OCI-LY7 (cell line): Measurements from ENCODE around the gene CNP.
"Not testable (repeated sequence)": the region's sequence is repeated elsewhere in the genome, so short reads cannot be mapped to it uniquely, and the experiment has no call there.

Experiments used
- CTCF ChIP-seq: fragments of 200-600 bp; sonication (generic); conservative IDR thresholded peaks from 2 replicates; pipeline ENCODE4 v1.5.1; 2014; ENCODE audit warnings: mild to moderate bottlenecking, antibody characterized with exemption, low read length, moderate library complexity, mixed read lengths
- EZH2phosphoT487 ChIP-seq: fragments of 200-600 bp; sonication (generic); IDR thresholded peaks from 2 replicates; pipeline ENCODE4 v1.6.1; 2018; ENCODE audit warnings: low read depth, borderline replicate concordance, mild to moderate bottlenecking, mixed run types, antibody characterized with exemption, low read length, moderate library complexity, mixed read lengths

- not testable (repeated sequence) for TF ChIP-seq CTCF, EZH2phosphoT487
Measured at GRCh38 chr17:42010266-42010680, 43.7 kb downstream of the CNP start.
